KMS-11 (cell line): ENCODE measurements around the gene PHF20.

ENCODE experiments used
- H2AFZ ChIP-seq: fragments of 200-600 bp; sonication (generic); 2 replicates; pipeline ENCODE4 v1.6.1; 2016; ENCODE audit warnings: antibody characterized with exemption, mixed run types, low read depth
- H3K27ac ChIP-seq: fragments of 200-600 bp; sonication (generic); 2 replicates; pipeline ENCODE4 v1.6.1; 2016; ENCODE audit warnings: mild to moderate bottlenecking, mixed run types
- H3K27me3 ChIP-seq: fragments of 200-600 bp; sonication (generic); 2 replicates; pipeline ENCODE4 v1.6.1; 2017; ENCODE audit warnings: mild to moderate bottlenecking, low read depth, mixed run types, moderate library complexity; ENCODE audit not compliant: insufficient read depth
- H3K36me3 ChIP-seq: fragments of 200-600 bp; sonication (generic); 2 replicates; pipeline ENCODE4 v1.6.1; 2017; ENCODE audit warnings: mild to moderate bottlenecking, mixed run types; ENCODE audit not compliant: insufficient read depth
- H3K4me1 ChIP-seq: fragments of 200-600 bp; sonication (generic); 2 replicates; pipeline ENCODE4 v1.6.1; 2016; ENCODE audit warnings: mild to moderate bottlenecking, low read depth, mixed run types; ENCODE audit not compliant: poor library complexity, severe bottlenecking
- H3K4me2 ChIP-seq: fragments of 200-600 bp; sonication (generic); 2 replicates; pipeline ENCODE4 v1.7.0; 2016; ENCODE audit warnings: mild to moderate bottlenecking, mixed run types
- H3K4me3 ChIP-seq: fragments of 200-600 bp; sonication (generic); IDR thresholded peaks from 2 replicates; pipeline ENCODE4 v1.6.1; 2017; ENCODE audit warnings: low read depth, low read length, mixed read lengths; ENCODE audit not compliant: insufficient read depth
- H3K79me2 ChIP-seq: fragments of 200-600 bp; sonication (generic); 2 replicates; pipeline ENCODE4 v1.6.1; 2016; ENCODE audit warnings: low read depth, mixed run types; ENCODE audit not compliant: insufficient read depth
- H3K9ac ChIP-seq: fragments of 200-600 bp; sonication (generic); 2 replicates; pipeline ENCODE4 v1.6.1; 2016; ENCODE audit warnings: mild to moderate bottlenecking, mixed run types
- H4K20me1 ChIP-seq: fragments of 200-600 bp; sonication (generic); 2 replicates; pipeline ENCODE4 v1.6.1; 2016; ENCODE audit warnings: mild to moderate bottlenecking, mixed run types; ENCODE audit not compliant: insufficient read depth
- CTCF ChIP-seq: fragments of 200-600 bp; sonication (generic); conservative IDR thresholded peaks from 2 replicates; pipeline ENCODE4 v1.6.1; 2017; ENCODE audit warnings: low read depth, mild to moderate bottlenecking, antibody characterized with exemption, low read length, moderate library complexity, mixed read lengths

Gene PHF20

GRCh38 chr20:35971981-35972380 is 200.2 kb downstream of the PHF20 start:
- H3K27me3 ChIP-seq, result no peaks in the 10 kb centered on the region
- H3K27ac ChIP-seq, result no peak overlapping the region
- no peak overlapping the region for H3K4me3 ChIP-seq
- H3K36me3 ChIP-seq, result no peaks in the 10 kb centered on the region
- peaks cover 17% of the 10 kb centered on the region for H3K4me1 ChIP-seq
- no peak for TF ChIP-seq CTCF
- no peaks in the 10 kb centered on the region for H3K79me2 ChIP-seq
- H2AFZ ChIP-seq, result no peak overlapping the region
- no peak overlapping the region for H3K9ac ChIP-seq
- H4K20me1 ChIP-seq, result no peaks in the 10 kb centered on the region
- no peak overlapping the region for H3K4me2 ChIP-seq

- no peak for TF ChIP-seq CTCF
- Histone ChIP-seq H3K36me3 (no peaks in the 10 kb centered on the region), H3K4me1 (peaks cover 22% of the 10 kb centered on the region), H3K27ac (no peak overlapping the region), H4K20me1 (no peaks in the 10 kb centered on the region), H3K4me2 (no peak overlapping the region), H3K79me2 (no peaks in the 10 kb centered on the region), H3K9ac (no peak overlapping the region), H2AFZ (no peak overlapping the region), H3K4me3 (no peak overlapping the region), H3K27me3 (no peaks in the 10 kb centered on the region)
Observed at GRCh38 chr20:35972462-35972861, 200.6 kb downstream of the PHF20 start.

GRCh38 chr20:35974256-35974655 is 202.4 kb downstream of the PHF20 start:
- H3K27ac ChIP-seq, result no peak overlapping the region
- no peaks in the 10 kb centered on the region for H3K79me2 ChIP-seq
- H3K9ac ChIP-seq, result no peak overlapping the region
- no peak overlapping the region for H3K4me3 ChIP-seq
- H3K4me1 ChIP-seq, result peaks cover 34% of the 10 kb centered on the region
- H2AFZ ChIP-seq, result no peak overlapping the region
- H4K20me1 ChIP-seq, result no peaks in the 10 kb centered on the region
- no peaks in the 10 kb centered on the region for H3K27me3 ChIP-seq
- TF ChIP-seq CTCF, result no peak
- H3K4me2 ChIP-seq, result no peak overlapping the region
- no peaks in the 10 kb centered on the region for H3K36me3 ChIP-seq

GRCh38 chr20:35975576-35976373 is 204.0 kb downstream of the PHF20 start:
- H3K36me3 ChIP-seq, result no peaks in the 10 kb centered on the region
- H3K79me2 ChIP-seq, result no peaks in the 10 kb centered on the region
- H3K27me3 ChIP-seq, result no peaks in the 10 kb centered on the region
- no peak overlapping the region for H3K4me3 ChIP-seq
- H3K4me1 ChIP-seq, result peaks cover 34% of the 10 kb centered on the region
- no peaks in the 10 kb centered on the region for H4K20me1 ChIP-seq
- no peak overlapping the region; the same call in 1 of the 2 replicates for H3K9ac ChIP-seq
- H2AFZ ChIP-seq, result peak overlapping the region; percentile 63
- TF ChIP-seq CTCF, result no peak
- H3K4me2 ChIP-seq, result peak overlapping the region; percentile 97
- H3K27ac ChIP-seq, result peak overlapping the region; percentile 61
